IMR-90 (cell line): ENCODE results near the gene COL28A1. TPM values are rescaled to one million over a fixed set of nuclear protein-coding genes. Genes with fewer than 3 reads are reported as not detected.

Source experiments
- ATAC-seq: fragments of 200-7000 bp; cut with Tn5 transposase; 2 replicates; pipeline ENCODE4 v1.9.1; 2020; ENCODE audit warnings: low read depth, mild to moderate bottlenecking, moderate library complexity
- BruUV-seq: library from RNA; stranded (reverse); fragments of 400-500 nt; replicated peaks from 2 replicates; lab custom pipeline; 2021; lab: Mats Ljungman, UMichigan
- CTCF ChIA-PET: fragments of 300-600 bp; formaldehyde crosslinking; extraction: SDS; loops from one replicate; lab custom pipeline; 2021; ENCODE audit warnings: antibody characterized with exemption; lab: Yijun Ruan, JAX
- POLR2A ChIA-PET: fragments of 300-600 bp; sonication (Branson Sonifier 250); formaldehyde crosslinking; loops from one replicate; lab custom pipeline; 2022; ENCODE audit warnings: antibody characterized with exemption; ENCODE audit not compliant: unreplicated experiment; lab: Charles Lee
- DNase-seq: peaks from one replicate; pipeline ENCODE4 v3.0.0; 2013
- H2AFZ ChIP-seq: replicated peaks from 2 replicates; pipeline ENCODE3; 2013; ENCODE audit warnings: low read length, mild to moderate bottlenecking; ENCODE audit not compliant: poor library complexity
- H2AK5ac ChIP-seq: 2 replicates; pipeline ENCODE4 v1.6.1; 2013; ENCODE audit warnings: low read depth, low read length, inconsistent platforms
- H2AK9ac ChIP-seq: replicated peaks from 2 replicates; pipeline ENCODE3; 2013; ENCODE audit warnings: mild to moderate bottlenecking, low read depth, low read length, moderate library complexity; ENCODE audit not compliant: poor library complexity
- H2BK120ac ChIP-seq: 2 replicates; pipeline ENCODE4 v1.6.1; 2013; ENCODE audit warnings: low read depth, low read length, inconsistent platforms
- H2BK15ac ChIP-seq: 3 replicates; pipeline ENCODE4 v1.6.1; 2013; ENCODE audit warnings: low read depth, low read length, inconsistent platforms
- H2BK20ac ChIP-seq: 2 replicates; pipeline ENCODE4 v1.6.1; 2013; ENCODE audit warnings: low read depth, mild to moderate bottlenecking, inconsistent platforms, low read length, moderate library complexity
- H2BK5ac ChIP-seq: 2 replicates; pipeline ENCODE4 v1.6.1; 2013; ENCODE audit warnings: mild to moderate bottlenecking, low read depth, low read length, inconsistent platforms; ENCODE audit not compliant: poor library complexity, severe bottlenecking
- H3K14ac ChIP-seq: replicated peaks from 2 replicates; pipeline ENCODE4 v1.6.1; 2013; ENCODE audit warnings: low read depth, low read length, inconsistent platforms
- H3K18ac ChIP-seq: 2 replicates; pipeline ENCODE4 v1.6.1; 2013; ENCODE audit warnings: low read depth, low read length, control low read depth
- H3K23ac ChIP-seq: 2 replicates; pipeline ENCODE4 v1.6.1; 2013; ENCODE audit warnings: low read depth, low read length, inconsistent platforms
- H3K27ac ChIP-seq: 2 replicates; pipeline ENCODE4 v1.5.1; 2013; ENCODE audit warnings: mild to moderate bottlenecking, control low read depth, low read length; ENCODE audit not compliant: insufficient read depth
- H3K27me3 ChIP-seq: 2 replicates; pipeline ENCODE4 v1.6.1; 2013; ENCODE audit warnings: low read length; ENCODE audit not compliant: control insufficient read depth, insufficient read depth
- H3K36me3 ChIP-seq: 2 replicates; pipeline ENCODE4 v1.6.1; 2013; ENCODE audit warnings: low read length, mixed read lengths; ENCODE audit not compliant: control insufficient read depth, insufficient read depth
- H3K4ac ChIP-seq: 2 replicates; pipeline ENCODE4 v1.6.1; 2013; ENCODE audit warnings: low read depth, low read length, inconsistent platforms
- H3K4me1 ChIP-seq: 2 replicates; pipeline ENCODE4 v1.6.1; 2013; ENCODE audit warnings: low read length, mixed read lengths; ENCODE audit not compliant: control insufficient read depth, insufficient read depth
- H3K4me2 ChIP-seq: 2 replicates; pipeline ENCODE4 v1.6.1; 2013; ENCODE audit warnings: low read depth, mild to moderate bottlenecking, control low read depth, low read length, moderate library complexity
- H3K4me3 ChIP-seq: 2 replicates; pipeline ENCODE4 v1.5.1; 2013; ENCODE audit warnings: low read depth, mild to moderate bottlenecking, control low read depth, low read length, moderate library complexity; ENCODE audit not compliant: insufficient read depth
- H3K56ac ChIP-seq: 2 replicates; pipeline ENCODE4 v1.6.1; 2013; ENCODE audit warnings: low read length, inconsistent platforms; ENCODE audit not compliant: insufficient read depth; ENCODE audit errors: extremely low read depth
- H3K79me1 ChIP-seq, 2 experiments: 2 replicates each; pipeline ENCODE4 v1.6.1; 2013; ENCODE audit warnings: low read length in 2 of 2, inconsistent platforms in 1 of 2, low read depth in 1 of 2
- H3K9ac ChIP-seq: 2 replicates; pipeline ENCODE4 v1.6.1; 2013; ENCODE audit warnings: low read depth, low read length, control low read depth
- H3K9me1 ChIP-seq: 2 replicates; pipeline ENCODE4 v1.6.1; 2013; ENCODE audit warnings: low read length, inconsistent platforms; ENCODE audit not compliant: insufficient read depth
- H3K9me3 ChIP-seq: 2 replicates; pipeline ENCODE4 v1.6.1; 2013; ENCODE audit warnings: low read length; ENCODE audit not compliant: control insufficient read depth, insufficient read depth
- H4K20me1 ChIP-seq: 2 replicates; pipeline ENCODE4 v1.6.1; 2013; ENCODE audit warnings: low read length, inconsistent platforms; ENCODE audit not compliant: insufficient read depth
- H4K5ac ChIP-seq: 2 replicates; pipeline ENCODE4 v1.6.1; 2013; ENCODE audit warnings: mild to moderate bottlenecking, low read depth, low read length, control low read depth
- H4K8ac ChIP-seq, 2 experiments: 2 replicates each; pipeline ENCODE4 v1.6.1; 2013; ENCODE audit warnings: low read depth in 2 of 2, low read length in 2 of 2, control low read depth in 1 of 2, inconsistent platforms in 1 of 2
- H4K91ac ChIP-seq: 2 replicates; pipeline ENCODE4 v1.6.1; 2013; ENCODE audit warnings: low read depth, low read length, inconsistent platforms; ENCODE audit not compliant: insufficient read depth
- BHLHE40 ChIP-seq: fragments of 150-350 bp; IDR thresholded peaks from 2 replicates; pipeline ENCODE4 v1.6.1; 2016; ENCODE audit warnings: mild to moderate bottlenecking, low read depth, low read length
- CEBPB ChIP-seq: IDR thresholded peaks from 2 replicates; pipeline ENCODE4 v1.6.1; 2012; ENCODE audit warnings: low read depth, low read length, improper control_type of control experiment
- CHD1 ChIP-seq: IDR thresholded peaks from 2 replicates; pipeline ENCODE4 v1.6.1; 2012; ENCODE audit warnings: low read depth, low read length, improper control_type of control experiment
- FOS ChIP-seq: fragments of 150-350 bp; IDR thresholded peaks from 2 replicates; pipeline ENCODE4 v1.6.1; 2016; ENCODE audit warnings: low read depth, low read length
- MAFK ChIP-seq: IDR thresholded peaks from 2 replicates; pipeline ENCODE4 v1.6.1; 2012; ENCODE audit warnings: low read depth, low read length, improper control_type of control experiment
- MAZ ChIP-seq: IDR thresholded peaks from 2 replicates; pipeline ENCODE4 v1.6.1; 2012; ENCODE audit warnings: low read depth, mild to moderate bottlenecking, low read length, improper control_type of control experiment, moderate library complexity, borderline replicate concordance
- MXI1 ChIP-seq: IDR thresholded peaks from 2 replicates; pipeline ENCODE4 v1.6.1; 2012; ENCODE audit warnings: low read depth, mild to moderate bottlenecking, low read length, moderate library complexity, borderline replicate concordance
- NFE2L2 ChIP-seq: fragments of 150-350 bp; IDR thresholded peaks from 2 replicates; pipeline ENCODE4 v1.6.1; 2016; ENCODE audit warnings: low read depth, mild to moderate bottlenecking, low read length
- POLR2A ChIP-seq: IDR thresholded peaks from 2 replicates; pipeline ENCODE4 v1.6.1; 2012; ENCODE audit warnings: mild to moderate bottlenecking, low read depth, low read length
- RAD21 ChIP-seq: IDR thresholded peaks from 2 replicates; pipeline ENCODE4 v1.6.1; 2012; ENCODE audit warnings: low read length, improper control_type of control experiment
- RCOR1 ChIP-seq: IDR thresholded peaks from 2 replicates; pipeline ENCODE4 v1.6.1; 2012; ENCODE audit warnings: mild to moderate bottlenecking, low read length, improper control_type of control experiment; ENCODE audit not compliant: insufficient replicate concordance
- RFX5 ChIP-seq: IDR thresholded peaks from 2 replicates; pipeline ENCODE4 v1.8.0; 2012; ENCODE audit warnings: low read depth, mild to moderate bottlenecking, low read length, moderate library complexity
- SMC3 ChIP-seq: fragments of 150-350 bp; IDR thresholded peaks from 2 replicates; pipeline ENCODE4 v1.6.1; 2016; ENCODE audit warnings: low read depth, mild to moderate bottlenecking, antibody characterized with exemption, low read length, moderate library complexity
- WGBS, 2 experiments: methylation state at CpG; one replicate each; pipeline versions ENCODE4 v1.1.5 to v1.1.7; 2013; ENCODE audit warnings: missing lambda C conversion rate in 2 of 2; ENCODE audit not compliant: insufficient read length in 1 of 2; ENCODE audit errors: extremely low coverage in 2 of 2; 5-methylcytosine and 5-hydroxymethylcytosine counted together
- dilution Hi-C: fragments of 300-500 bp; cut with HindIII; formaldehyde crosslinking; loops from one replicate; pipeline ENCODE4 v1.14.3; 2018; ENCODE audit warnings: low sequenced_read_pairs; ENCODE audit not compliant: unreplicated experiment
- in situ Hi-C: fragments of 300-500 bp; cut with MboI; formaldehyde crosslinking; loops from 3 replicates; pipeline ENCODE4 v1.14.3; 2019; ENCODE audit warnings: low sequenced_read_pairs, inconsistent platforms, mixed read lengths
- intact Hi-C: fragments of 100-400 bp; cut with micrococcal nuclease; formaldehyde crosslinking; loops from 2 replicates; pipeline ENCODE4 v1.10.0; 2022
- polyA plus RNA-seq, 3 experiments: library from polyadenylated mRNA; depleted of rRNA; stranded (reverse); fragments of >200 nt; gene quantifications; 2 replicates each; pipeline ENCODE4 v1.2.3, GENCODE V29; 2012; ENCODE audit warnings: low replicate concordance in 1 of 3
- total RNA-seq: library from RNA; depleted of rRNA; stranded (reverse); fragments of >200 nt; gene quantifications from 2 replicates; pipeline ENCODE4 v1.2.3, GENCODE V29; 2012
- TF ChIP-seq, protein P1 (sequence below): fragments of 150-350 bp; IDR thresholded peaks from 2 replicates; pipeline ENCODE4 v1.6.1; 2016; ENCODE audit warnings: low read depth, mild to moderate bottlenecking, low read length, moderate library complexity, borderline replicate concordance
- TF ChIP-seq, protein P2 (sequence below): fragments of 150-350 bp; IDR thresholded peaks from 2 replicates; pipeline ENCODE4 v1.6.1; 2017; ENCODE audit warnings: mild to moderate bottlenecking, antibody characterized with exemption, low read length, low read depth
- TF ChIP-seq, protein P3 (sequence below): conservative IDR thresholded peaks from 2 replicates; pipeline ENCODE4 v1.5.1; 2012; ENCODE audit warnings: mild to moderate bottlenecking, low read depth, low read length, improper control_type of control experiment

COL28A1 gene
- total and polyA plus RNA-seq, 2 of the 4 experiments (the other 2 are of a cell fraction), result under 0.01 to 0.05 TPM

DNA sequence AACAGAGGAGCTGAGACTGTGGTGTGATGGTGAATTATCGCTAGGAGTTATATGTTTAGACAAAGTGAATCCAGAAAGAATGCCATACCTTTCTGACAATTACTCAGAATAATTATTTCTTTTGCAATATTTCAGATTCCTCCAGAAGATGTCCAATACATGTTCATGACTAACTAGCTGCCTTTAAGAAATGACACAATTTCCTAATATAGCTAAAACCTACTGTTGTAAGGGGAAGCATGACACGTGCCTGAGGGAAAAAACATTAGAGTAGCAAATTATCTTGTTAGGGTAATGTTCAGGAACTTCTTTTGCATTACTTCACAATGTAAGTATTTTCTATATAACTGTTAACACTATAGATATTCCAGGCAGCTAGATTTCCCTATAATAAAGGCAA is 150.3 kb downstream of the COL28A1 start:
- H3K4me1 ChIP-seq, result no peaks in the 10 kb centered on the region
- no CpG with 5 or more reads among the region's 2 CpGs for WGBS, 2 experiments
- no TSS peak for BruUV-seq

More for the DNA sequence above, 150.3 kb downstream of the COL28A1 start:
- H3K9me3 ChIP-seq, result no peaks in the 10 kb centered on the region
- ATAC-seq (no peak), DNase-seq (no peak)
- H2AK9ac ChIP-seq, result no peak overlapping the region
- H3K36me3 ChIP-seq, result no peaks in the 10 kb centered on the region
- no peak overlapping the region for H2BK20ac ChIP-seq
- no peak overlapping the region for H4K8ac ChIP-seq
- H3K9ac ChIP-seq, result no peak overlapping the region
- H3K4me2 ChIP-seq, result no peak overlapping the region
- H4K20me1 ChIP-seq, result no peaks in the 10 kb centered on the region
- H4K91ac ChIP-seq, result no peak overlapping the region
- H2BK5ac ChIP-seq, result no peak overlapping the region
- H3K4ac ChIP-seq, result no peak overlapping the region
- dilution Hi-C loops, result no loop called here
- H3K56ac ChIP-seq, result no peak overlapping the region
- no peak overlapping the region for H3K23ac ChIP-seq
- no peak overlapping the region for H3K4me3 ChIP-seq
- CTCF ChIA-PET, result no interaction called here
- H2AK5ac ChIP-seq, result no peak overlapping the region
- H3K14ac ChIP-seq, result no peak overlapping the region
- intact Hi-C loops, result no loop called here
- H2AFZ ChIP-seq, result no peak overlapping the region
- in situ Hi-C loops, result no loop called here
- POLR2A ChIA-PET, result no interaction called here
- no peak overlapping the region for H3K27ac ChIP-seq
- H3K18ac ChIP-seq, result no peak overlapping the region
- no peak overlapping the region for H2BK15ac ChIP-seq
- TF ChIP-seq NFE2L2 (no peak), FOS (no peak), CEBPB (no peak), MAZ (no peak), RAD21 (no peak), RFX5 (no peak), SMC3 (no peak), MXI1 (no peak), BHLHE40 (no peak), POLR2A (no peak), RCOR1 (no peak), MAFK (no peak), CHD1 (no peak)
- TF ChIP-seq, protein P1, sequence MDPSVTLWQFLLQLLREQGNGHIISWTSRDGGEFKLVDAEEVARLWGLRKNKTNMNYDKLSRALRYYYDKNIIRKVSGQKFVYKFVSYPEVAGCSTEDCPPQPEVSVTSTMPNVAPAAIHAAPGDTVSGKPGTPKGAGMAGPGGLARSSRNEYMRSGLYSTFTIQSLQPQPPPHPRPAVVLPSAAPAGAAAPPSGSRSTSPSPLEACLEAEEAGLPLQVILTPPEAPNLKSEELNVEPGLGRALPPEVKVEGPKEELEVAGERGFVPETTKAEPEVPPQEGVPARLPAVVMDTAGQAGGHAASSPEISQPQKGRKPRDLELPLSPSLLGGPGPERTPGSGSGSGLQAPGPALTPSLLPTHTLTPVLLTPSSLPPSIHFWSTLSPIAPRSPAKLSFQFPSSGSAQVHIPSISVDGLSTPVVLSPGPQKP, result no peak
- TF ChIP-seq, protein P2, sequence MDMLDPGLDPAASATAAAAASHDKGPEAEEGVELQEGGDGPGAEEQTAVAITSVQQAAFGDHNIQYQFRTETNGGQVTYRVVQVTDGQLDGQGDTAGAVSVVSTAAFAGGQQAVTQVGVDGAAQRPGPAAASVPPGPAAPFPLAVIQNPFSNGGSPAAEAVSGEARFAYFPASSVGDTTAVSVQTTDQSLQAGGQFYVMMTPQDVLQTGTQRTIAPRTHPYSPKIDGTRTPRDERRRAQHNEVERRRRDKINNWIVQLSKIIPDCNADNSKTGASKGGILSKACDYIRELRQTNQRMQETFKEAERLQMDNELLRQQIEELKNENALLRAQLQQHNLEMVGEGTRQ, result no peak
- TF ChIP-seq, protein P3, sequence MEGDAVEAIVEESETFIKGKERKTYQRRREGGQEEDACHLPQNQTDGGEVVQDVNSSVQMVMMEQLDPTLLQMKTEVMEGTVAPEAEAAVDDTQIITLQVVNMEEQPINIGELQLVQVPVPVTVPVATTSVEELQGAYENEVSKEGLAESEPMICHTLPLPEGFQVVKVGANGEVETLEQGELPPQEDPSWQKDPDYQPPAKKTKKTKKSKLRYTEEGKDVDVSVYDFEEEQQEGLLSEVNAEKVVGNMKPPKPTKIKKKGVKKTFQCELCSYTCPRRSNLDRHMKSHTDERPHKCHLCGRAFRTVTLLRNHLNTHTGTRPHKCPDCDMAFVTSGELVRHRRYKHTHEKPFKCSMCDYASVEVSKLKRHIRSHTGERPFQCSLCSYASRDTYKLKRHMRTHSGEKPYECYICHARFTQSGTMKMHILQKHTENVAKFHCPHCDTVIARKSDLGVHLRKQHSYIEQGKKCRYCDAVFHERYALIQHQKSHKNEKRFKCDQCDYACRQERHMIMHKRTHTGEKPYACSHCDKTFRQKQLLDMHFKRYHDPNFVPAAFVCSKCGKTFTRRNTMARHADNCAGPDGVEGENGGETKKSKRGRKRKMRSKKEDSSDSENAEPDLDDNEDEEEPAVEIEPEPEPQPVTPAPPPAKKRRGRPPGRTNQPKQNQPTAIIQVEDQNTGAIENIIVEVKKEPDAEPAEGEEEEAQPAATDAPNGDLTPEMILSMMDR, result no peak
- no peak overlapping the region for H2BK120ac ChIP-seq
- H4K5ac ChIP-seq, result no peak overlapping the region
- no peaks in the 10 kb centered on the region for H3K9me1 ChIP-seq
- no peaks in the 10 kb centered on the region for H3K27me3 ChIP-seq
- no peaks in the 10 kb centered on the region for H3K79me1 ChIP-seq
